ENCODE measurements around the gene FAM53A. TPM values are rescaled to one million over a fixed set of nuclear protein-coding genes. Genes with fewer than 3 reads are reported as not detected.
A peak's percentile ranks its signal among the peaks of the same experiment; 100 is the strongest.

The FAM53A gene
- total and polyA plus RNA-seq, 2 experiments from 2014 or later: 7.1 to 11.8 TPM

DNA sequence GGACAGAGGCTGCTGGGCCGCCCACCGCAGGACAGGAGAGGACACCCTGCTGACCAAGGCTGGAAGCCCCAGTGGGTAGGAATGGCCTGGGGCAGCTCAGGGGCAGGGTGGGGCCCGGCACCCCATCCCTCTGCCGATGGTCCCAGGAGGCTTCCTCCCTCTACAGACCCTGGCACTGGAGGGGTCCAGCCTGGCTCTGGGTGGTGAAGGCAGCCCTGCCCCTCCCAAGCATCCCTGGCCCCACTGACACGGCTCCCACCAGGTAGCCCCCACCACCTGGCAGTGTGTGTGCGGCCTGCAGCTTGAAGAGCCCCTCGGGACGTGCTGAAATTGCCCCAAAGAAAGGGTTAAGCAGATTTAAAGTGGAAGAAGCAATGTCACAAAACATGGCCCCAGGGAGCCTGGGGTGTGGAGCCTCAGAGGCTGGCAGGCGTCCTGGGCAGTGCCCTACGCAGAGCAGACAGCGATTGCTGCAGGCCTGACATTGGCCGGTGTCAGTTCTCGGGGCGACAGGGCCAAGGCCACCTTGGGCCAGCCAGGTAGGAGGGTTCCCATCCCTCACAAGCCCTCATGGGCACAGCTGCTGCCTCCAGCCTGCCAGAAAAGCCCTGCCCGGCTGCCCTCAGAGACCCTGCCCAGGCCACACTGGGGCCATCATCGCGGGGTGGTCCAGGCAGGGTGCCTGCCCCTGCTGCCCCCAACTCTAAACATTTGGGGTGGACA is 80.5 kb downstream of the FAM53A start:
- Histone ChIP-seq H3K27me3 (no peaks in the 10 kb centered on the region), H3K4me1 (ENCODE audit: low read depth) (peaks cover 3% of the 10 kb centered on the region), H3K4me3 (no peak overlapping the region), H3K27ac (no peak overlapping the region), H3K36me3 (no peaks in the 10 kb centered on the region), H3K9me3 (ENCODE audit: low read depth) (no peaks in the 10 kb centered on the region)
- TF ChIP-seq, protein P1, sequence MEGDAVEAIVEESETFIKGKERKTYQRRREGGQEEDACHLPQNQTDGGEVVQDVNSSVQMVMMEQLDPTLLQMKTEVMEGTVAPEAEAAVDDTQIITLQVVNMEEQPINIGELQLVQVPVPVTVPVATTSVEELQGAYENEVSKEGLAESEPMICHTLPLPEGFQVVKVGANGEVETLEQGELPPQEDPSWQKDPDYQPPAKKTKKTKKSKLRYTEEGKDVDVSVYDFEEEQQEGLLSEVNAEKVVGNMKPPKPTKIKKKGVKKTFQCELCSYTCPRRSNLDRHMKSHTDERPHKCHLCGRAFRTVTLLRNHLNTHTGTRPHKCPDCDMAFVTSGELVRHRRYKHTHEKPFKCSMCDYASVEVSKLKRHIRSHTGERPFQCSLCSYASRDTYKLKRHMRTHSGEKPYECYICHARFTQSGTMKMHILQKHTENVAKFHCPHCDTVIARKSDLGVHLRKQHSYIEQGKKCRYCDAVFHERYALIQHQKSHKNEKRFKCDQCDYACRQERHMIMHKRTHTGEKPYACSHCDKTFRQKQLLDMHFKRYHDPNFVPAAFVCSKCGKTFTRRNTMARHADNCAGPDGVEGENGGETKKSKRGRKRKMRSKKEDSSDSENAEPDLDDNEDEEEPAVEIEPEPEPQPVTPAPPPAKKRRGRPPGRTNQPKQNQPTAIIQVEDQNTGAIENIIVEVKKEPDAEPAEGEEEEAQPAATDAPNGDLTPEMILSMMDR (IDR thresholded peaks at IDR 0.05; ENCODE audit: low read depth, low read length): no peak
- DNase-seq (ENCODE audit: low read depth in 1 of 2, low spot score in 1 of 2): no peak

DNA sequence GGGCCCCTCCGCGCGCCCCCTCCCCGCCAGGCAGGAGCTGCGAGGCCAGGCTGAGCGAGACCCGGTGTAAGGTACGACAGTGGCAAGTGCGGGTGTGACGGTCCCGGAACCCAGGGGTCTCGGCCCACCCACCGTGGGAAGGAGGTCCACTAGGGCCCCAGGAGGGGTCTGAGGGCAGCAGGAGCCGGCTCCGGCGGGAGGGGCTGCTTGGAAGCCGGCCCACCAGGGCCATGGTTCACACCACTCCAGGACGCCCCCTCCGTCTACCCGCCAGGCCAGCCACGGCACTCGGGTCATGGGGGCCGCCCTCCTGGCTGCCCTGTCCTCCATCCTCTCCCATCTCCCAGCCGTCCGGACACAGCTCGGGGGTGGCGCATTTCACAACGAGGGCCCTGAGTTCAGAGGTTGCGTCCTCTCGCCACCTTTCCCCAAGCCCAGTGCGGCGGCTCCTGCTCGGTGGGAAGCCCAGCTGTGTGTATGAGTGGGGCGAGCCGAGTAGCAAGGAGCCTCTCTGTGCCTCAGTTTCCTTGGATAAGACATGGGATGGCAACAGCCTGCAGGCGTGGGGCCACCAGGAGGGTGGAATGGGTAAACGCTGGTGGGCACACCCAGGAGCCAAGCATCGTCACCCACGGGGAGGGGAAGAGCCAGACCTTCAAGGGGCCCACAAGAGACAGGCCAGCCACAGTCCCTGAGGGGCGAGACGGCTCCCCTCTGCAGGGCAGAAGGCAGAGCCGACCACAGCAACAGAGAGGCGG is 81.3 kb downstream of the FAM53A start:
- no peaks in the 10 kb centered on the region for H3K36me3 ChIP-seq
- no peak overlapping the region for H3K4me3 ChIP-seq
- DNase-seq (ENCODE audit: low read depth in 1 of 2, low spot score in 1 of 2): no peak
- H3K4me1 ChIP-seq (ENCODE audit: low read depth): peaks cover 3% of the 10 kb centered on the region
- TF ChIP-seq, protein P1 (IDR thresholded peaks at IDR 0.05; ENCODE audit: low read depth, low read length): no peak
- H3K27ac ChIP-seq: no peak overlapping the region
- H3K27me3 ChIP-seq: no peaks in the 10 kb centered on the region
- H3K9me3 ChIP-seq (ENCODE audit: low read depth): no peaks in the 10 kb centered on the region

DNA sequence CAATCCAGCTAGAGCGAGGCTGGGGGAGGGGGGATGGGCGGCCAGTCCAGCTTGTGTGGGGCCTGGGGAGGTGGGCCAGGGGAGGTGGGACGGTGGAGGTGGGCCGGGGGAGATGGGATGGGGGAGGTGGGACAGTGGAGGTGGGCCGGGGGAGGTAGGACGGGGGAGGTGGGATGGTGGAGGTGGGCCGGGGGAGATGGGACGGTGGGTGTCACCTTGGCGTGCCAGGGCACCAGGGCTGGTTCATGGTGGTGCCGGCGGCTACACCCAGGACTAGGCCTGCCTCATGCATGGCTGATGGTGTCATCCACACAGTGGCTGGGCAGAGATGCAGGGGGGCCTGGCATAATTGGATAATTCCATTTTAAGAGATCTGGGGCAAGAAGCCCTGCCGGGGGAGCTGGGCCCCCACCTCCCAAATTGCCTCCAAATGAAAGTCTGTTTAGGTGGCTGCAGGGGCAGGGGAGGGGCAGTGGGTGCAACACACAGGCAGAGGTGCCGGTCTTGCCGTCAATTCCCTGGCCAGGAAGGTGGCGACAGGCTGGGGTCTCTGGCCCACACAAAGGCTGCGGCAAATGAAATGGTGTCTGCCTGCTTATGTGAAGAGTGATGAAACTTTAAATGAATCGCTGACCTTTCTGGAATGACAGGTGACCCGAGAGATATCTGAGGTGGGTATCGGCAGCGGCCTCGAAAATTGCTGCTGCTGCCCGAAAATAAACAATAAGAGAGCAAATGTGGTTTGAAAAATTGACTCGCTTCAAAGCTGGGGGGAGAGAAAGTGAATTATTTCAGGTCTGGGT is 82.1 kb downstream of the FAM53A start:
- Histone ChIP-seq H3K9me3 (ENCODE audit: low read depth) (no peaks in the 10 kb centered on the region), H3K4me3 (no peak overlapping the region), H3K4me1 (ENCODE audit: low read depth) (peaks cover 3% of the 10 kb centered on the region), H3K27ac (no peak overlapping the region), H3K27me3 (no peaks in the 10 kb centered on the region), H3K36me3 (no peaks in the 10 kb centered on the region)
- peak in 1 of 2 donors; percentile 28 for DNase-seq (ENCODE audit: low read depth in 1 of 2, low spot score in 1 of 2)
- TF ChIP-seq, protein P1 (IDR thresholded peaks at IDR 0.05; ENCODE audit: low read depth, low read length): no peak

DNA sequence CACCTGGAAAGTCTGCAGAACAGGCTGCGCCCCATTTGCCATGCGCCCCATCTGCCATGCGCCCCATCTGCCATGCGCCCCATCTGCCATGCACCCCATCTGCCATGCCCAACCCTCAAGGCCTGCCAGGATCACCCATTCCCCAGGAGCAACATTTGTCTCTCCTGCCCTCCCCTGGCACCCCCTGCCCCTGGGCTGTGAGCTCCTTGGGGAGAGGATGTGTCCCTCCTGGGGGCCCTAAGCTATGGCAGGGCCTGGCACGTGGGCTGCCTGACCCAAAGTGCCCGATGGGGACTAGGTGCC is 82.6 kb downstream of the FAM53A start:
- H3K4me3 ChIP-seq: no peak overlapping the region
- H3K4me1 ChIP-seq (ENCODE audit: low read depth): peaks cover 3% of the 10 kb centered on the region
- TF ChIP-seq, protein P1 (IDR thresholded peaks at IDR 0.05; ENCODE audit: low read depth, low read length): no peak
- no peaks in the 10 kb centered on the region for H3K9me3 ChIP-seq (ENCODE audit: low read depth)
- H3K36me3 ChIP-seq: no peaks in the 10 kb centered on the region
- H3K27ac ChIP-seq: no peak overlapping the region
- DNase-seq (ENCODE audit: low read depth in 1 of 2, low spot score in 1 of 2): no peak
- H3K27me3 ChIP-seq: no peaks in the 10 kb centered on the region

DNA sequence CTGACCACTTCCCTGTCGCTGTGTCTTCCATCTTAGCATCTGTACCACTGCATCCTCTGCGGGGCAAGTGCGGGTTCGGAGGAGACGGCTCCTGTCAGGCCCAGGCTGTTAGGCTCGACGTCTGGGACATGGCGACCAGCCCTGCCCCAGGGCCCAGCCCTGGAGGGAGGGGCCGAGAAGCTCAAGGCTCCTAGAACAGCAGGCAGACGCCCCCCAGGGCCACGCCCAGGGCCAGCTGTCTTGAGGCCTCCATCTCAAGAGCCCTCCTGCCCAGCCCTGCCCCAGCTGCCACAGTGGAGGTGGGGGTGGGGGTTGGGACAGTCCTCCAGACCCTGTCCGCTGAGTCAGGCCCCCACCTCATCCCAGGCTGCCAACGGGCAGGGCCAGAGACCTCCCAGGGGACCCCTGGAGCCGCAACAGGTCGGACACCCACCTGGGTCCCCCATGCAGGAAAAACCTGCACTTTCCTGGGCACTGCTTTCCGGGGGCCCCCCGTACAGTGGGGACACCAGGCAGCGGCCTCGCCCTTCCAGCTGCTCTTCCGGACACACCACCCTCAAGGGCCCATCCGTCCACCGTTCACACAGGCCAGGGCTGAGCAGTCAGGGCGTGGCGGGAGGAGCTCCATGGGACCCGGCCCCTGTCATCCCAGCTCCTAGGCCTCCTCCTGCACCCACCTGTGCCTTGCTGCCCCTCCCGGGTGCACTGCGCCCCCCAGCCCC is 83.1 kb downstream of the FAM53A start:
- TF ChIP-seq, protein P1 (IDR thresholded peaks at IDR 0.05; ENCODE audit: low read depth, low read length): no peak
- DNase-seq (ENCODE audit: low read depth in 1 of 2, low spot score in 1 of 2): no peak
- Histone ChIP-seq H3K27me3 (no peaks in the 10 kb centered on the region), H3K4me1 (ENCODE audit: low read depth) (peaks cover 3% of the 10 kb centered on the region), H3K36me3 (no peaks in the 10 kb centered on the region), H3K27ac (no peak overlapping the region), H3K4me3 (no peak overlapping the region), H3K9me3 (ENCODE audit: low read depth) (no peaks in the 10 kb centered on the region)
